Measurements from ENCODE around the gene PCDHA11.
A peak's percentile ranks its signal among the peaks of the same experiment; 100 is the strongest.
"Not testable (repeated sequence)": the region's sequence is repeated elsewhere in the genome, so short reads cannot be mapped to it uniquely, and the experiment has no call there.

Gene PCDHA11

DNA sequence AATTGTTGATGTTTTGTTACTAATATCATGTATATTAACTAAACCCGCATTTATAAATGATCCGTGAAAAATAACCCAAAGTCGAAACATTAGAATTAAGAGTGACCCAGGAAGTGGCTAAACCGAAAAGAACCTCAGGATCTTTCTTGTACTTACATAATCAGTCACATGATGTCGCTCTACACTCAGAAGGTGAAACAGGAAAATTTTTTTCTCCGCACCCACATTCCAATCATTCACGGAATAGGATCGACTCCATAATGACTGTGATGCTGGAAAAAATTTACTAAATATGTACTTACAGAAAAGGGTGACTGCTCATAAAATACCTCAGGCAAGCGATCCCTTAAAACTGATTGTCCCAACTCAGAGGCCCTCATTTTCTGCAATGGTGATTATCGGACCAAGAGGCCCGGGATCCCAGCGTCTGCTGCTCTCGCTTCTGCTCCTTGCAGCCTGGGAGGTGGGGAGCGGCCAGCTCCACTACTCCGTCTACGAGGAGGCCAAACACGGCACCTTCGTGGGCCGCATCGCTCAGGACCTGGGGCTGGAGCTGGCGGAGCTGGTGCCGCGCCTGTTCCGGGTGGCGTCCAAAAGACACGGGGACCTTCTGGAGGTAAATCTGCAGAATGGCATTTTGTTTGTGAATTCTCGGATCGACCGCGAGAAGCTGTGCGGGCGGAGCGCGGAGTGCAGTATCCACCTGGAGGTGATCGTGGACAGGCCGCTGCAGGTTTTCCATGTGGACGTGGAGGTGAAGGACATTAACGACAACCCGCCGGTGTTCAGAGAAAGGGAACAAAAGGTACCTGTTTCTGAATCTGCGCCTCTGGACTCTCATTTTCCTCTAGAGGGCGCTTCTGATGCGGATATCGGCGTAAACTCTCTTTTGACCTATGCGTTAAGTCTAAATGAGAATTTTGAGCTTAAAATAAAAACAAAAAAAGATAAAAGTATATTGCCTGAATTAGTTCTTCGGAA, 6.6 kb downstream of the PCDHA11 start, which contains the start of gene PCDHA12:
Gene PCDHA12, plus strand, starts transcription at position 224 of the 981 bp plus-strand sequence. Its CDS starts 165 bp downstream, at position 389.
- TF ChIP-seq, protein P1, sequence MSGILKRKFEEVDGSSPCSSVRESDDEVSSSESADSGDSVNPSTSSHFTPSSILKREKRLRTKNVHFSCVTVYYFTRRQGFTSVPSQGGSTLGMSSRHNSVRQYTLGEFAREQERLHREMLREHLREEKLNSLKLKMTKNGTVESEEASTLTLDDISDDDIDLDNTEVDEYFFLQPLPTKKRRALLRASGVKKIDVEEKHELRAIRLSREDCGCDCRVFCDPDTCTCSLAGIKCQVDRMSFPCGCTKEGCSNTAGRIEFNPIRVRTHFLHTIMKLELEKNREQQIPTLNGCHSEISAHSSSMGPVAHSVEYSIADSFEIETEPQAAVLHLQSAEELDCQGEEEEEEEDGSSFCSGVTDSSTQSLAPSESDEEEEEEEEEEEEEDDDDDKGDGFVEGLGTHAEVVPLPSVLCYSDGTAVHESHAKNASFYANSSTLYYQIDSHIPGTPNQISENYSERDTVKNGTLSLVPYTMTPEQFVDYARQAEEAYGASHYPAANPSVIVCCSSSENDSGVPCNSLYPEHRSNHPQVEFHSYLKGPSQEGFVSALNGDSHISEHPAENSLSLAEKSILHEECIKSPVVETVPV (CRISPR knock-in tag; IDR thresholded peaks at IDR 0.05) = no peak
- TF ChIP-seq ZFP3 (CRISPR knock-in tag; IDR thresholded peaks at IDR 0.05) (no peak), ZNF8 (CRISPR knock-in tag; IDR thresholded peaks at IDR 0.05) (no peak)
- ATAC-seq = peak; percentile 80

DNA sequence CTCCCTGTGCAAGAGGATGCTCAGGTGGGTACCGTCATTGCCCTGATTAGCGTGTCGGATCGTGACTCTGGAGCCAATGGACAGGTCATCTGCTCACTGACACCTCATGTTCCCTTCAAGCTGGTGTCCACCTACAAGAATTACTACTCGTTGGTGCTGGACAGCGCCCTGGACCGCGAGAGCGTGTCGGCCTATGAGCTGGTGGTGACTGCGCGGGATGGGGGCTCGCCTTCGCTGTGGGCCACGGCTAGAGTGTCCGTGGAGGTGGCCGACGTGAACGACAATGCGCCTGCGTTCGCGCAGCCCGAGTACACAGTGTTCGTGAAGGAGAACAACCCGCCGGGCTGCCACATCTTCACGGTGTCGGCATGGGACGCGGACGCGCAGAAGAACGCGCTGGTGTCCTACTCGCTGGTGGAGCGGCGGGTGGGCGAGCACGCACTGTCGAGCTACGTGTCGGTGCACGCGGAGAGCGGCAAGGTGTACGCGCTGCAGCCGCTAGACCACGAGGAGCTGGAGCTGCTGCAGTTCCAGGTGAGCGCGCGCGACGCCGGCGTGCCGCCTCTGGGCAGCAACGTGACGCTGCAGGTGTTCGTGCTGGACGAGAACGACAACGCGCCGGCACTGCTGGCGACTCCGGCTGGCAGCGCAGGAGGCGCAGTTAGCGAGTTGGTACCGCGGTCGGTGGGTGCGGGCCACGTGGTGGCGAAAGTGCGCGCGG, 7.9 kb downstream of the PCDHA11 start:
- ATAC-seq = not testable (repeated sequence)

DNA sequence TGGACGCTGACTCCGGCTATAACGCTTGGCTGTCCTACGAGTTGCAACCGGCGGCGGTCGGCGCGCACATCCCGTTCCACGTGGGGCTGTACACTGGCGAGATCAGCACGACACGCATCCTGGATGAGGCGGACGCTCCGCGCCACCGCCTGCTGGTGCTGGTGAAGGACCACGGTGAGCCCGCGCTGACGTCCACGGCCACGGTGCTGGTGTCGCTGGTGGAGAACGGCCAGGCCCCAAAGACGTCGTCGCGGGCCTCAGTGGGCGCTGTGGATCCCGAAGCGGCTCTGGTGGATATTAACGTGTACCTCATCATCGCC, 8.5 kb downstream of the PCDHA11 start:
- TF ChIP-seq, protein P2, sequence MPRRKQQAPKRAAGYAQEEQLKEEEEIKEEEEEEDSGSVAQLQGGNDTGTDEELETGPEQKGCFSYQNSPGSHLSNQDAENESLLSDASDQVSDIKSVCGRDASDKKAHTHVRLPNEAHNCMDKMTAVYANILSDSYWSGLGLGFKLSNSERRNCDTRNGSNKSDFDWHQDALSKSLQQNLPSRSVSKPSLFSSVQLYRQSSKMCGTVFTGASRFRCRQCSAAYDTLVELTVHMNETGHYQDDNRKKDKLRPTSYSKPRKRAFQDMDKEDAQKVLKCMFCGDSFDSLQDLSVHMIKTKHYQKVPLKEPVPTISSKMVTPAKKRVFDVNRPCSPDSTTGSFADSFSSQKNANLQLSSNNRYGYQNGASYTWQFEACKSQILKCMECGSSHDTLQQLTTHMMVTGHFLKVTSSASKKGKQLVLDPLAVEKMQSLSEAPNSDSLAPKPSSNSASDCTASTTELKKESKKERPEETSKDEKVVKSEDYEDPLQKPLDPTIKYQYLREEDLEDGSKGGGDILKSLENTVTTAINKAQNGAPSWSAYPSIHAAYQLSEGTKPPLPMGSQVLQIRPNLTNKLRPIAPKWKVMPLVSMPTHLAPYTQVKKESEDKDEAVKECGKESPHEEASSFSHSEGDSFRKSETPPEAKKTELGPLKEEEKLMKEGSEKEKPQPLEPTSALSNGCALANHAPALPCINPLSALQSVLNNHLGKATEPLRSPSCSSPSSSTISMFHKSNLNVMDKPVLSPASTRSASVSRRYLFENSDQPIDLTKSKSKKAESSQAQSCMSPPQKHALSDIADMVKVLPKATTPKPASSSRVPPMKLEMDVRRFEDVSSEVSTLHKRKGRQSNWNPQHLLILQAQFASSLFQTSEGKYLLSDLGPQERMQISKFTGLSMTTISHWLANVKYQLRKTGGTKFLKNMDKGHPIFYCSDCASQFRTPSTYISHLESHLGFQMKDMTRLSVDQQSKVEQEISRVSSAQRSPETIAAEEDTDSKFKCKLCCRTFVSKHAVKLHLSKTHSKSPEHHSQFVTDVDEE (CRISPR knock-in tag; IDR thresholded peaks at IDR 0.05) = no peak
- TF ChIP-seq CSDC2 (CRISPR knock-in tag; IDR thresholded peaks at IDR 0.05) = no peak
- TF ChIP-seq, protein P3, sequence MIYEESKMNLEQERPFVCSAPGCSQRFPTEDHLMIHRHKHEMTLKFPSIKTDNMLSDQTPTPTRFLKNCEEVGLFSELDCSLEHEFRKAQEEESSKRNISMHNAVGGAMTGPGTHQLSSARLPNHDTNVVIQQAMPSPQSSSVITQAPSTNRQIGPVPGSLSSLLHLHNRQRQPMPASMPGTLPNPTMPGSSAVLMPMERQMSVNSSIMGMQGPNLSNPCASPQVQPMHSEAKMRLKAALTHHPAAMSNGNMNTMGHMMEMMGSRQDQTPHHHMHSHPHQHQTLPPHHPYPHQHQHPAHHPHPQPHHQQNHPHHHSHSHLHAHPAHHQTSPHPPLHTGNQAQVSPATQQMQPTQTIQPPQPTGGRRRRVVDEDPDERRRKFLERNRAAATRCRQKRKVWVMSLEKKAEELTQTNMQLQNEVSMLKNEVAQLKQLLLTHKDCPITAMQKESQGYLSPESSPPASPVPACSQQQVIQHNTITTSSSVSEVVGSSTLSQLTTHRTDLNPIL (CRISPR knock-in tag; IDR thresholded peaks at IDR 0.05; ENCODE audit: low read depth) = no peak
- ATAC-seq = no peak

DNA sequence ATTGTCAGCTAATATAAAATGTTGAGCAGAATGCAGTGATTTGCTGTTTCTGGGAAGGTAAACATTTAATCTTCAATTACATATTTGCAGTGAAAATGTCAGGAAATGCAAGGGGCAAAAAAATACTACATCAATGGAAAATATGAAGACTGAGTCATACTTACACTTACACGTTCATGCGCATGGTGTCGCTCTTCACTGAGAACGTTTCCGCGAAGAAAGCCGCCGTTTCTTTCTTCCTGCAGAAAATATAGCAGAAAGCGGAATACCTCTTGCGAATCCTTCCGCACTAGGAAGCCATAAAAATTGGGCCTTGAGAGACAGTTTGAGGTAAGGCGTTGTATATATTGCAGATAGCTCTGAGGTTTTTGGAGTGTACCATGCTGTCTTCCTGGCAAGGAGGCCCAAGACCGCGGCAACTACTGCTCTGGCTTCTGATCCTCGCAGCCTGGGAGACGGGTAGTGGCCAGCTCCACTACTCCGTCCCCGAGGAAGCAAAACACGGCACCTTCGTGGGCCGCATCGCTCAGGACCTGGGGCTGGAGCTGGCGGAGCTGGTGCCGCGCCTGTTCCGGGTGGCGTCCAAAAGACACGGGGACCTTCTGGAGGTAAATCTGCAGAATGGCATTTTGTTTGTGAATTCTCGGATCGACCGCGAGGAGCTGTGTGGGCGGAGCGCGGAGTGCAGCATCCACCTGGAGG, 13.3 kb downstream of the PCDHA11 start, which contains the start of gene PCDHA13:
Gene PCDHA13, plus strand, starts transcription at position 236 of the 702 bp plus-strand sequence. Its CDS starts 145 bp downstream, at position 381.
- ATAC-seq = no peak
- TF ChIP-seq, protein P1 (CRISPR knock-in tag; IDR thresholded peaks at IDR 0.05) = no peak
- TF ChIP-seq ZFP30 (CRISPR knock-in tag; IDR thresholded peaks at IDR 0.05) (no peak), ISL1 (CRISPR knock-in tag; IDR thresholded peaks at IDR 0.05) (no peak), ZNF70 (CRISPR knock-in tag; IDR thresholded peaks at IDR 0.05) (no peak)
- TF ChIP-seq, protein P4, sequence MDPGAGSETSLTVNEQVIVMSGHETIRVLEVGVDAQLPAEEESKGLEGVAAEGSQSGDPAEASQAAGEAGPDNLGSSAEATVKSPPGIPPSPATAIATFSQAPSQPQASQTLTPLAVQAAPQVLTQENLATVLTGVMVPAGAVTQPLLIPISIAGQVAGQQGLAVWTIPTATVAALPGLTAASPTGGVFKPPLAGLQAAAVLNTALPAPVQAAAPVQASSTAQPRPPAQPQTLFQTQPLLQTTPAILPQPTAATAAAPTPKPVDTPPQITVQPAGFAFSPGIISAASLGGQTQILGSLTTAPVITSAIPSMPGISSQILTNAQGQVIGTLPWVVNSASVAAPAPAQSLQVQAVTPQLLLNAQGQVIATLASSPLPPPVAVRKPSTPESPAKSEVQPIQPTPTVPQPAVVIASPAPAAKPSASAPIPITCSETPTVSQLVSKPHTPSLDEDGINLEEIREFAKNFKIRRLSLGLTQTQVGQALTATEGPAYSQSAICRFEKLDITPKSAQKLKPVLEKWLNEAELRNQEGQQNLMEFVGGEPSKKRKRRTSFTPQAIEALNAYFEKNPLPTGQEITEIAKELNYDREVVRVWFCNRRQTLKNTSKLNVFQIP (CRISPR knock-in tag; IDR thresholded peaks at IDR 0.05; ENCODE audit: borderline replicate concordance, low read depth) = no peak

DNA sequence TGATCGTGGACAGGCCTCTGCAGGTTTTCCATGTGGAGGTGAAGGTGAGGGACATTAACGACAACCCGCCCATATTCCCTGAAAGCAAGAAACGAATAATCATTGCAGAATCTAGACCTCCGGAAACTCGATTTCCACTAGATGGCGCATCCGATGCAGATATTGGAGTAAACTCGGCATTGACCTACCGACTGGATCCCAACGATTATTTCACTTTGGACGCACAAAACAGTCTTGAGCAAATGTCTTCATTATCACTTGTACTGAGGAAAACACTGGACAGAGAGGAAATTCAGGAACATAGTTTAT, 13.8 kb downstream of the PCDHA11 start:
- ATAC-seq = no peak
- TF ChIP-seq ISL1 (CRISPR knock-in tag; IDR thresholded peaks at IDR 0.05) = no peak
- no peak for TF ChIP-seq CSDC2 (CRISPR knock-in tag; IDR thresholded peaks at IDR 0.05)
- TF ChIP-seq, protein P5, sequence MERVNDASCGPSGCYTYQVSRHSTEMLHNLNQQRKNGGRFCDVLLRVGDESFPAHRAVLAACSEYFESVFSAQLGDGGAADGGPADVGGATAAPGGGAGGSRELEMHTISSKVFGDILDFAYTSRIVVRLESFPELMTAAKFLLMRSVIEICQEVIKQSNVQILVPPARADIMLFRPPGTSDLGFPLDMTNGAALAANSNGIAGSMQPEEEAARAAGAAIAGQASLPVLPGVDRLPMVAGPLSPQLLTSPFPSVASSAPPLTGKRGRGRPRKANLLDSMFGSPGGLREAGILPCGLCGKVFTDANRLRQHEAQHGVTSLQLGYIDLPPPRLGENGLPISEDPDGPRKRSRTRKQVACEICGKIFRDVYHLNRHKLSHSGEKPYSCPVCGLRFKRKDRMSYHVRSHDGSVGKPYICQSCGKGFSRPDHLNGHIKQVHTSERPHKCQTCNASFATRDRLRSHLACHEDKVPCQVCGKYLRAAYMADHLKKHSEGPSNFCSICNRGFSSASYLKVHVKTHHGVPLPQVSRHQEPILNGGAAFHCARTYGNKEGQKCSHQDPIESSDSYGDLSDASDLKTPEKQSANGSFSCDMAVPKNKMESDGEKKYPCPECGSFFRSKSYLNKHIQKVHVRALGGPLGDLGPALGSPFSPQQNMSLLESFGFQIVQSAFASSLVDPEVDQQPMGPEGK (CRISPR knock-in tag; IDR thresholded peaks at IDR 0.05; ENCODE audit: borderline replicate concordance) = no peak
- no peak for TF ChIP-seq ZFP30 (CRISPR knock-in tag; IDR thresholded peaks at IDR 0.05)
- TF ChIP-seq, protein P2 (CRISPR knock-in tag; IDR thresholded peaks at IDR 0.05) = no peak
- no peak for TF ChIP-seq GLIS3 (CRISPR knock-in tag; IDR thresholded peaks at IDR 0.05)
- TF ChIP-seq, protein P3 (CRISPR knock-in tag; IDR thresholded peaks at IDR 0.05; ENCODE audit: low read depth) = no peak
- no peak for TF ChIP-seq ZC3H10 (CRISPR knock-in tag; IDR thresholded peaks at IDR 0.05)
- no peak for TF ChIP-seq ZNF565 (CRISPR knock-in tag; conservative IDR thresholded peaks at IDR 0.05; ENCODE audit: low read depth)
